Endothelial cell of umbilical vein (primary cell): Measurements from ENCODE around the gene PTPN14.

Source experiments
- EZH2 ChIP-seq: IDR thresholded peaks from 2 replicates; pipeline ENCODE4 v1.6.1; 2012; ENCODE audit warnings: borderline replicate concordance, low read depth, mild to moderate bottlenecking, moderate library complexity, low read length, inconsistent platforms; ENCODE audit not compliant: severe bottlenecking
- MYC ChIP-seq: IDR thresholded peaks from one replicate; pipeline ENCODE4 v1.6.1; 2011; ENCODE audit warnings: mild to moderate bottlenecking, low read depth, low read length
- POLR2A ChIP-seq: IDR thresholded peaks from 2 replicates; pipeline ENCODE4 v1.6.1; 2012; ENCODE audit warnings: low read depth, mild to moderate bottlenecking, control low read depth, low read length
- POLR2AphosphoS5 ChIP-seq: IDR thresholded peaks from 2 replicates; pipeline ENCODE4 v1.6.1; 2012; ENCODE audit warnings: low read depth, mild to moderate bottlenecking, control low read depth, low read length, moderate library complexity; ENCODE audit not compliant: insufficient read depth
- TF ChIP-seq, protein P1 (sequence below), 2 donors: IDR thresholded peaks; 1 replicate in 1 of 2; 2 replicates in 1 of 2; pipeline ENCODE4 v1.5.1; 2011; ENCODE audit warnings: low read length in 2 of 2, mild to moderate bottlenecking in 2 of 2, moderate library complexity in 2 of 2, control low read depth in 1 of 2, inconsistent platforms in 1 of 2, low read depth in 1 of 2; ENCODE audit not compliant: insufficient read depth in 1 of 2; ENCODE audit errors: extremely low read depth in 1 of 2

- TF ChIP-seq EZH2 (no peak), POLR2A (no peak), POLR2AphosphoS5 (no peak), MYC (no peak)
- TF ChIP-seq, protein P1, sequence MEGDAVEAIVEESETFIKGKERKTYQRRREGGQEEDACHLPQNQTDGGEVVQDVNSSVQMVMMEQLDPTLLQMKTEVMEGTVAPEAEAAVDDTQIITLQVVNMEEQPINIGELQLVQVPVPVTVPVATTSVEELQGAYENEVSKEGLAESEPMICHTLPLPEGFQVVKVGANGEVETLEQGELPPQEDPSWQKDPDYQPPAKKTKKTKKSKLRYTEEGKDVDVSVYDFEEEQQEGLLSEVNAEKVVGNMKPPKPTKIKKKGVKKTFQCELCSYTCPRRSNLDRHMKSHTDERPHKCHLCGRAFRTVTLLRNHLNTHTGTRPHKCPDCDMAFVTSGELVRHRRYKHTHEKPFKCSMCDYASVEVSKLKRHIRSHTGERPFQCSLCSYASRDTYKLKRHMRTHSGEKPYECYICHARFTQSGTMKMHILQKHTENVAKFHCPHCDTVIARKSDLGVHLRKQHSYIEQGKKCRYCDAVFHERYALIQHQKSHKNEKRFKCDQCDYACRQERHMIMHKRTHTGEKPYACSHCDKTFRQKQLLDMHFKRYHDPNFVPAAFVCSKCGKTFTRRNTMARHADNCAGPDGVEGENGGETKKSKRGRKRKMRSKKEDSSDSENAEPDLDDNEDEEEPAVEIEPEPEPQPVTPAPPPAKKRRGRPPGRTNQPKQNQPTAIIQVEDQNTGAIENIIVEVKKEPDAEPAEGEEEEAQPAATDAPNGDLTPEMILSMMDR (IDR thresholded peaks at IDR 0.05; ENCODE audit: extremely low read depth in 1 of 2, insufficient read depth in 1 of 2, low read depth in 1 of 2, low read length in 2 of 2): no peak
Measured at GRCh38 chr1:214547747-214548146, 3.7 kb downstream of the PTPN14 start.
